Ectodermal cell (in vitro differentiated cells): ENCODE data around the gene PDLIM1.

Source experiments
- H3K27ac ChIP-seq: 2 replicates; pipeline ENCODE4 v1.7.0; 2013; ENCODE audit warnings: mild to moderate bottlenecking, low read depth, low read length; ENCODE audit not compliant: insufficient read depth, poor library complexity, severe bottlenecking
- H3K27me3 ChIP-seq: 2 replicates; pipeline ENCODE4 v1.7.0; 2013; ENCODE audit warnings: mild to moderate bottlenecking, low read length; ENCODE audit not compliant: insufficient read depth, control insufficient read depth, poor library complexity, severe bottlenecking
- H3K36me3 ChIP-seq: one replicate; pipeline ENCODE4 v1.7.0; 2013; ENCODE audit warnings: low read length; ENCODE audit not compliant: control insufficient read depth, insufficient read depth
- H3K4me1 ChIP-seq: one replicate; pipeline ENCODE4 v1.7.0; 2013; ENCODE audit warnings: low read length; ENCODE audit not compliant: control insufficient read depth, insufficient read depth
- H3K4me3 ChIP-seq: 2 replicates; pipeline ENCODE4 v1.7.0; 2013; ENCODE audit warnings: low read depth, low read length, control low read depth; ENCODE audit not compliant: insufficient read depth
- H3K9me3 ChIP-seq: 2 replicates; pipeline ENCODE4 v1.7.0; 2013; ENCODE audit warnings: mild to moderate bottlenecking, low read length, moderate library complexity; ENCODE audit not compliant: control insufficient read depth
- WGBS, 2 experiments: methylation state at CpG; one replicate each; pipeline ENCODE4 v1.1.7; 2013; ENCODE audit warnings: missing lambda C conversion rate in 2 of 2; 5-methylcytosine and 5-hydroxymethylcytosine counted together

Gene PDLIM1

GRCh38 chr10:95265572-95265971 lies 25.2 kb downstream of the PDLIM1 start:
- 92 to 96% methylated on average over 8 of the region's 8 CpGs for WGBS, 2 experiments
- Histone ChIP-seq H3K36me3 (no peaks in the 10 kb centered on the region), H3K27ac (no peak overlapping the region), H3K27me3 (no peaks in the 10 kb centered on the region), H3K4me1 (peaks cover 10% of the 10 kb centered on the region), H3K4me3 (no peak overlapping the region), H3K9me3 (no peaks in the 10 kb centered on the region)

GRCh38 chr10:95264227-95265051 lies 26.4 kb downstream of the PDLIM1 start:
- peaks cover 5% of the 10 kb centered on the region for H3K36me3 ChIP-seq
- no peaks in the 10 kb centered on the region for H3K9me3 ChIP-seq
- peaks cover 10% of the 10 kb centered on the region for H3K4me1 ChIP-seq
- no peak overlapping the region for H3K27ac ChIP-seq
- no peak overlapping the region for H3K4me3 ChIP-seq
- no peaks in the 10 kb centered on the region for H3K27me3 ChIP-seq
- WGBS, 2 experiments, result 29 to 38% methylated on average over 6 of the region's 6 CpGs

DNA sequence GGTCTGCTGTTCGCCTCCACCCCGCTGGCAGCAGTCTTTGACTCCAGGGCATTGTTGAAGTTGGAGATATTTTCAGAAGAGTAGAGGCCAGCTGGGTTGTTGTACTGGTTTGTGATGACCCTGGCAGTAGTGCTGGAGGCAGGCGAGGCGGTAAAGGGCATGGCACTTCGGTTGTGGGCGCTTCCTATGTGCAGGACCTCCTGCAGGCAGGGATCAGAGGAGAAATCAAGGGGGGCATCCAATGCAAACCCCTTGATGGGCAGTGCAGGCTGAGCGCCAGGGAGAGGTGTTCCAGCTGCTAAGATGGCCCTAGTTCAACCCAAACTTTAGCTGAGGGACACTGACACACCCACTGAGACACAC lies 27.0 kb downstream of the PDLIM1 start:
- Histone ChIP-seq H3K4me1 (peaks cover 10% of the 10 kb centered on the region), H3K27me3 (no peaks in the 10 kb centered on the region), H3K4me3 (no peak overlapping the region), H3K36me3 (peaks cover 8% of the 10 kb centered on the region), H3K27ac (no peak overlapping the region), H3K9me3 (no peaks in the 10 kb centered on the region)
- WGBS, 2 experiments, result 78 to 79% methylated on average over 7 of the region's 7 CpGs

DNA sequence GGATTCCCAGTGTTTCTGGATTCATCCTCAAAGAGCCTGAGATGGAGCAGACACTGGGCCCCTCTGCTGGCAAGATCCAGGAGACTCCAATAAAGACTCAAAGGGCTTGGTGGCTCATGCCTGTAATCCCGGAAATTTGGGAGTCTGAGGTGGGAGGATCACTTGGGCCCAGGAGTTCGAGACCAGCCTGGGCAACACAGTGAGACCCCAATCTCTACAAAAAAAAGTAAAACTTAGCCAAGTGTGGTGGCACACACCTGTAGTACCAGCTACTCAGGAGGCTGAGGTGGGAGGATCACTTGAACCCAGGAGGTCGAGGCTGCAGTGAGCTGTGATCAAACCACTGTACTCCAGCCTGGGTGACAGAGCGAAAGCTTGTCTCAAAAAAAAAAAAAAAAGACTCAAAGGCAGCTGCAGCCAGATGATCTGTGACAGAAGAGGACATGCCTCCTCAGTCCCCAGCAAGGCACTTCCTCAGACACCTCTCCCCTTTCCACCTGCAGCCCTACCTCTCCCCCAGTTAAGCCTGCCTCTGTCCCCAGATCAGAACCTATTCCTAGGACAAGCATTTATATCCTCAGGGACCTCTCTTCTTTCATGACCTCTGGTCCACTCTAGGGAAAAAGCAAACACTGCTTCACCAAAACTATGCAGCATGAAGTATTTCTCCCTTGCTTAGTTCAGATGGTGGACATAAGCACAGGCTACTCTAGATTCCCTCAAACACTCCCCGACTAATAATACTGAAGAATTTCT lies 27.9 kb downstream of the PDLIM1 start:
- Histone ChIP-seq H3K27me3 (no peaks in the 10 kb centered on the region), H3K27ac (no peak overlapping the region), H3K36me3 (peaks cover 14% of the 10 kb centered on the region), H3K4me1 (peaks cover 10% of the 10 kb centered on the region), H3K9me3 (no peaks in the 10 kb centered on the region), H3K4me3 (no peak overlapping the region)
- 77 to 82% methylated on average over 5 of the region's 5 CpGs for WGBS, 2 experiments

DNA sequence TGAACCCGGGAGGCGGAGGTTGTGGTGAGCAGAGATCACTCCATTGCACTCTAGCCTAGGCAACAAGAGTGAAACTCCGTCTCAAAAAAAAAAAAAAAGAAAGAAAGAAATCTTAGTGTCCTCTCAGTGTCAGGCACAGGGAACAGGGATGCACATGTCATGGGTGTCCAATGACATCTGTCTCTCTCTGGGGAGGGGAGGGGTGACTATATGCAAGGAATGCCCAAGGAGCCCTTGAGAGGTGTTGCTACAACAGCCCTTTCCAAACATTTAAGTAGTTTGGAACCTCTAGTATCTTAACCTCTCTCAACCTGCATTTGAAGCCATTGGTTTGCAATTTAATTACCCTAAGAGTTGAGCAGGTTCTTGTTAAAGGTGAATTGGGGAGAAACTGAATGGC lies 28.9 kb downstream of the PDLIM1 start:
- Histone ChIP-seq H3K27me3 (no peaks in the 10 kb centered on the region), H3K27ac (no peak overlapping the region), H3K4me1 (peaks cover 10% of the 10 kb centered on the region), H3K4me3 (no peak overlapping the region), H3K36me3 (peaks cover 18% of the 10 kb centered on the region), H3K9me3 (no peaks in the 10 kb centered on the region)
- 92 to 95% methylated on average over 3 of the region's 3 CpGs for WGBS, 2 experiments

- no peaks in the 10 kb centered on the region for H3K27me3 ChIP-seq
- H3K36me3 ChIP-seq, result peaks cover 18% of the 10 kb centered on the region
- WGBS, 2 experiments, result 88 to 95% methylated on average over 4 of the region's 4 CpGs
- H3K9me3 ChIP-seq, result no peaks in the 10 kb centered on the region
- peaks cover 10% of the 10 kb centered on the region for H3K4me1 ChIP-seq
- no peak overlapping the region for H3K4me3 ChIP-seq
- H3K27ac ChIP-seq, result no peak overlapping the region
These were observed 29.8 kb downstream of the PDLIM1 start for GRCh38 chr10:95260909-95261552.

GRCh38 chr10:95260397-95260881 lies 30.4 kb downstream of the PDLIM1 start:
- Histone ChIP-seq H3K27me3 (no peaks in the 10 kb centered on the region), H3K27ac (no peak overlapping the region), H3K4me3 (no peak overlapping the region), H3K36me3 (peaks cover 18% of the 10 kb centered on the region), H3K4me1 (peaks cover 10% of the 10 kb centered on the region), H3K9me3 (no peaks in the 10 kb centered on the region)
- WGBS, 2 experiments, result 74 to 88% methylated on average over 3 of the region's 3 CpGs

DNA sequence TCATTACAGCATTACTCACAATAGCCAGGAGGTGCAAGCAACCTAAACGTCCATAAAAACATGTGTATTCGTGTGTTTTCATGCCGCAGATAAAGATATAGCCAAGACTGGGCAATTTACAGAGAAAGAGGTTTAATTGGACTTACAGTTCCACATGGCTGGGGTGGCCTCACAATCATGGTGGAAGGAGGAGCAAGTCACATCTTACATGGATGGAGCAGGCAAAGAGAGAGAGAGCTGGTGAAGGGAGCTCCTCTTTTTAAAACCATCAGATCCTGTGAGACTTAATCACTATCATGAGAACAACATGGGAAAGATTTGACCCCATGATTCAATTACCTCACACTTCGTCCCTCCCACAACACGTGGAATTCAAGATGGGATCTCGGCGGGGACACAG lies 33.0 kb downstream of the PDLIM1 start:
- 96 to 98% methylated on average over 4 to 5 of the region's 7 CpGs for WGBS, 2 experiments
- no peaks in the 10 kb centered on the region for H3K4me1 ChIP-seq
- no peaks in the 10 kb centered on the region for H3K27me3 ChIP-seq
- no peak overlapping the region for H3K4me3 ChIP-seq
- no peak overlapping the region for H3K27ac ChIP-seq
- no peaks in the 10 kb centered on the region for H3K9me3 ChIP-seq
- peaks cover 18% of the 10 kb centered on the region for H3K36me3 ChIP-seq

DNA sequence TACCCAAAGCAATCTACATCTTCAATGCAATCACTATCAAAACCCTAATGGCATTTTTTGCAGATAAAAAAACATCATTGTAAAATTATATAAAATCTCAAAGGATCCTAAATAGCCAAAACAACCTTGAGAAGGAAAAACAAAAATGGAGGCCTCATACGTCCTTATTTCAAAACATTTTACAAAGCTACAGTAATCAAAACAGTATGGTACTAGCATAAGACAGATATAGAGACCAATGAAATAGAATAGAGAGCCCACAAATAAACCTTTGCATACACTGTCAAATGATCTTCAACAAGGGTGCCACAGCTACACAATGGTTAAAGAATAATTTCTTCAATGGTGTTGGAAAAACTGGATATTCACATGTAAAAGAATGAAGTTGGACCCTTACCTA lies 34.5 kb downstream of the PDLIM1 start:
- H3K27ac ChIP-seq, result no peak overlapping the region
- 100% methylated on average over 1 of the region's 1 CpG; no CpG with 5 or more reads in 1 of the 2 experiments for WGBS, 2 experiments

GRCh38 chr10:95254629-95255028 lies 36.2 kb downstream of the PDLIM1 start:
- WGBS, 2 experiments, result 93 to 94% methylated on average over 3 of the region's 3 CpGs
- H3K36me3 ChIP-seq, result peaks cover 14% of the 10 kb centered on the region
- H3K27ac ChIP-seq, result no peak overlapping the region

More for the DNA sequence above, 34.5 kb downstream of the PDLIM1 start:
- peaks cover 18% of the 10 kb centered on the region for H3K36me3 ChIP-seq
- H3K9me3 ChIP-seq, result no peaks in the 10 kb centered on the region
- H3K4me1 ChIP-seq, result no peaks in the 10 kb centered on the region
- H3K27me3 ChIP-seq, result no peaks in the 10 kb centered on the region
- no peak overlapping the region for H3K4me3 ChIP-seq

More at GRCh38 chr10:95254629-95255028, 36.2 kb downstream of the PDLIM1 start:
- H3K4me3 ChIP-seq, result no peak overlapping the region
- no peaks in the 10 kb centered on the region for H3K27me3 ChIP-seq
- no peaks in the 10 kb centered on the region for H3K9me3 ChIP-seq
- H3K4me1 ChIP-seq, result no peaks in the 10 kb centered on the region
